OCI-LY3 (cell line): ENCODE measurements around the gene OMA1.
A peak's percentile ranks its signal among the peaks of the same experiment; 100 is the strongest.

Experiments
- H2AFZ ChIP-seq: fragments of 200-600, 300-600 bp; shearing (Covaris generic); 2 replicates; pipeline ENCODE4 v1.6.0; 2014; ENCODE audit warnings: antibody characterized with exemption, low read depth, low read length
- H3K27ac ChIP-seq: fragments of 200-600, 300-600 bp; sonication (generic); 2 replicates; pipeline ENCODE4 v1.5.1; 2014; ENCODE audit warnings: mild to moderate bottlenecking, low read length, moderate library complexity, mixed read lengths
- H3K27me3 ChIP-seq: fragments of 200-600, 300-600 bp; sonication (generic); 2 replicates; pipeline ENCODE4 v1.6.1; 2014; ENCODE audit warnings: low read depth, low read length, mixed read lengths
- H3K36me3 ChIP-seq: fragments of 200-600, 300-600 bp; sonication (generic); replicated peaks from 2 replicates; pipeline ENCODE3; 2014; ENCODE audit warnings: low read depth, low read length, mixed read lengths
- H3K4me1 ChIP-seq: fragments of 300-600, 200-600 bp; sonication (generic); 2 replicates; pipeline ENCODE4 v1.6.1; 2014; ENCODE audit warnings: low read length, mixed read lengths
- H3K4me2 ChIP-seq: fragments of 200-600, 300-600 bp; sonication (generic); 2 replicates; pipeline ENCODE4 v1.6.1; 2014; ENCODE audit warnings: low read length, mixed read lengths
- H3K4me3 ChIP-seq: fragments of 300-600, 200-600 bp; sonication (generic); 2 replicates; pipeline ENCODE4 v1.5.1; 2014; ENCODE audit warnings: antibody characterized with exemption, mild to moderate bottlenecking, low read length, moderate library complexity
- H3K79me2 ChIP-seq: fragments of 300-600, 200-600 bp; shearing (Covaris generic); 2 replicates; pipeline ENCODE4 v1.6.1; 2014; ENCODE audit warnings: mild to moderate bottlenecking, low read length, mixed read lengths
- H3K9ac ChIP-seq: fragments of 300-600, 200-600 bp; shearing (Covaris generic); 2 replicates; pipeline ENCODE4 v1.6.0; 2014; ENCODE audit warnings: mild to moderate bottlenecking, low read length, moderate library complexity
- H3K9me3 ChIP-seq: fragments of 200-600, 300-600 bp; shearing (Covaris generic); 2 replicates; pipeline ENCODE4 v1.6.1; 2014; ENCODE audit warnings: low read length, mixed read lengths; ENCODE audit not compliant: insufficient read depth
- H4K20me1 ChIP-seq: fragments of 200-600, 300-600 bp; sonication (generic); 2 replicates; pipeline ENCODE4 v1.6.1; 2016; ENCODE audit warnings: low read length, mixed read lengths; ENCODE audit not compliant: insufficient read depth
- EZH2phosphoT487 ChIP-seq: fragments of 200-600 bp; shearing (Covaris generic); IDR thresholded peaks from 2 replicates; pipeline ENCODE4 v1.6.1; 2018; ENCODE audit warnings: antibody characterized with exemption, mixed run types, low read depth
- TF ChIP-seq, protein P1 (sequence below): fragments of 200-600, 300-600 bp; sonication (generic); IDR thresholded peaks from 2 replicates; pipeline ENCODE4 v1.5.1; 2014; ENCODE audit warnings: antibody characterized with exemption, low read length, low read depth

OMA1 gene

DNA sequence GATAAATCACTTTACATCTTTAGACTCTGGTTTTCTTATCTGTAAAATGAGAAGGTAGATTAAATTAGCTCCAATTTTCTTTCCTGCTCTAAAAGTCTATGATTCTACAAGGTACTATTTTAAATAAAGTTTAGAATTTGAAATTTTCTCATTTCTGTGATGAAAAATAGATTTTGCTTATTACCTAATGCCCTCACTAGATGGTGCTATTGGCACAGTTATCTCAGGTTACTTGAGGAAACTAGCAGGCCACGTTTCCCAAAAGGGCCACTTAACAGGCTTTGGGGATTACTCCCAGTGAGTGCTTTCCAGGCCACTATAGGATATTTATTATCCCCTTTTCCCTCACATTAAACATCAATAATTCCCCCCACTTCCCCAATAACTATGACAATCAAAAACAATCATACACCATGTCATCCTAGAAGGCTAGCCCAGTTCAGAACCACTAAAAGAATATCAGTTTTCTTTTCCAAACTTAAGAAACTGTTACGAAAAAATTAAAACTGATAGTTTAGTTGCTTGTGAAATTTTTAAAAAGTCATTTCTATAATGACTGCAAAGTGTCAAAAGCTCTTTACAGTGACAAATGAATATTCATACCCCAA, 30.6 kb downstream of the OMA1 start:
- no peak overlapping the region for H3K9ac ChIP-seq

DNA sequence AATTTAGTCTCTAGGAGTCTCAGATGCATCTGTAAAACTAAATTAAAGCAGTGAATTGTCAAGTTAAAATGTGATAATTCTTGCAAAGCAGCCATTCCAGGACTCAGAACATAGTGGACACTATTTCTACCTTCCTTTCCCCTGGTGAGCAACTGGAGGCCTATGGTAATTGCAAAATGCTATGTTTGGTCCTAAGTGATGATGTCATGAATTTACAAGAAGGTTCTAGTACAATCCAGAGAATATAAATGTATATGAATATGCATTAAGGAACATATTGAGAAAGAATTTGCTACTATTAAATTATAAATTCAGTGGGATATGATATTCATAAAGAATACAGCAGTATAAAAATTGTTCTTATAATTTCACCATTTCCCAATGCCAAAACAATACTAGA, 32.6 kb downstream of the OMA1 start:
- Histone ChIP-seq H3K4me2 (no peak overlapping the region), H3K36me3 (peaks cover 4% of the 10 kb centered on the region), H4K20me1 (no peaks in the 10 kb centered on the region), H3K4me3 (no peak overlapping the region), H3K9me3 (no peaks in the 10 kb centered on the region), H2AFZ (no peak overlapping the region), H3K27me3 (no peaks in the 10 kb centered on the region), H3K79me2 (no peaks in the 10 kb centered on the region), H3K27ac (no peak overlapping the region), H3K4me1 (no peaks in the 10 kb centered on the region), H3K9ac (no peak overlapping the region)
- TF ChIP-seq, protein P1, sequence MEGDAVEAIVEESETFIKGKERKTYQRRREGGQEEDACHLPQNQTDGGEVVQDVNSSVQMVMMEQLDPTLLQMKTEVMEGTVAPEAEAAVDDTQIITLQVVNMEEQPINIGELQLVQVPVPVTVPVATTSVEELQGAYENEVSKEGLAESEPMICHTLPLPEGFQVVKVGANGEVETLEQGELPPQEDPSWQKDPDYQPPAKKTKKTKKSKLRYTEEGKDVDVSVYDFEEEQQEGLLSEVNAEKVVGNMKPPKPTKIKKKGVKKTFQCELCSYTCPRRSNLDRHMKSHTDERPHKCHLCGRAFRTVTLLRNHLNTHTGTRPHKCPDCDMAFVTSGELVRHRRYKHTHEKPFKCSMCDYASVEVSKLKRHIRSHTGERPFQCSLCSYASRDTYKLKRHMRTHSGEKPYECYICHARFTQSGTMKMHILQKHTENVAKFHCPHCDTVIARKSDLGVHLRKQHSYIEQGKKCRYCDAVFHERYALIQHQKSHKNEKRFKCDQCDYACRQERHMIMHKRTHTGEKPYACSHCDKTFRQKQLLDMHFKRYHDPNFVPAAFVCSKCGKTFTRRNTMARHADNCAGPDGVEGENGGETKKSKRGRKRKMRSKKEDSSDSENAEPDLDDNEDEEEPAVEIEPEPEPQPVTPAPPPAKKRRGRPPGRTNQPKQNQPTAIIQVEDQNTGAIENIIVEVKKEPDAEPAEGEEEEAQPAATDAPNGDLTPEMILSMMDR, result no peak
- TF ChIP-seq EZH2phosphoT487, result no peak

More for the DNA sequence above, 30.6 kb downstream of the OMA1 start:
- no peak for TF ChIP-seq EZH2phosphoT487
- TF ChIP-seq, protein P1, result peak; percentile 56
- Histone ChIP-seq H4K20me1 (no peaks in the 10 kb centered on the region), H3K79me2 (no peaks in the 10 kb centered on the region), H2AFZ (no peak overlapping the region), H3K27me3 (no peaks in the 10 kb centered on the region), H3K9me3 (no peaks in the 10 kb centered on the region), H3K4me3 (no peak overlapping the region), H3K4me2 (no peak overlapping the region), H3K36me3 (peaks cover 4% of the 10 kb centered on the region), H3K4me1 (no peaks in the 10 kb centered on the region), H3K27ac (no peak overlapping the region)

DNA sequence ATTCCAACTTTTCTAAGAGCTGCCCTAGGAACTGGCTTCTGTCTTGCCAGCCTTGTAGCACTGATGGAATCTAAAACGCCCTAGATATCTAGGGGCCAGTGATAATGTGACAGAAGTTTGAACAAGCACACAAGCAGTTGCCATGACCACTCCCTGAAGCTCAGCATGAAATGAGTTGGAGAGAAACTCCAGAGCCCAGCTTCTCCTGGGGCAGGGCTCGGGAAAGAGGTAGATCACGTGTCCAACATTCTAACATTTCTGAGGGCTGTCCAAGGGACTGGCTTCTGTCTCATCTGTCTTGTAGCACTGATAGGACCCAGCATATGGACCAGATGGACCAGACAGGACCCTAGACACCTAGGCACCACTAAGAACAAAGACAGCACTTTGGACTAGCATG, 37.9 kb downstream of the OMA1 start:
- Histone ChIP-seq H2AFZ (no peak overlapping the region), H3K9ac (no peak overlapping the region), H3K27me3 (no peaks in the 10 kb centered on the region), H3K36me3 (peaks cover 4% of the 10 kb centered on the region), H4K20me1 (no peaks in the 10 kb centered on the region), H3K79me2 (no peaks in the 10 kb centered on the region), H3K4me2 (no peak overlapping the region), H3K4me1 (no peaks in the 10 kb centered on the region), H3K4me3 (no peak overlapping the region), H3K27ac (no peak overlapping the region), H3K9me3 (no peaks in the 10 kb centered on the region)
- no peak for TF ChIP-seq EZH2phosphoT487
- TF ChIP-seq, protein P1, result no peak

DNA sequence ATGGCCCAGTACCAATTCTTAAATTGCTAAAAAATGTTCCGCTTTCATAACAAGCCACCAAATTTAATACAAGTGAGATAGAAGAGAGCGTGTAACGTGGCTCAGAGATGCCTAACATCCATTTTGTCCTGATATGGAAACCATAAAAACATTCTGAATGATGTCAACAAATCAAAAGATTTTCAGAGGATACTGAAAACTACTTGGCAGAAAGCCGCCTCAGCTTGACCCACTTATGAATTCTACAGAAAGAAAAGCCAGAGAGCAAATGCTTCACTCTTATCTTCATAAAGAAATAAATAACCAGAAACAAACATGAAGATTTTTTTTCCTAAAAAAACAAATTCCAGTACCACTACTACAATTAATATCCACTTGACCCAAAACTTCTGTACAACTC, 41.2 kb downstream of the OMA1 start:
- Histone ChIP-seq H3K4me2 (no peak overlapping the region), H3K4me1 (peaks cover 4% of the 10 kb centered on the region; the same call in 1 of the 2 replicates), H3K36me3 (no peaks in the 10 kb centered on the region), H3K27me3 (no peaks in the 10 kb centered on the region), H3K9me3 (no peaks in the 10 kb centered on the region), H3K27ac (no peak overlapping the region), H3K79me2 (no peaks in the 10 kb centered on the region), H2AFZ (no peak overlapping the region), H3K9ac (no peak overlapping the region), H4K20me1 (no peaks in the 10 kb centered on the region), H3K4me3 (no peak overlapping the region)
- TF ChIP-seq, protein P1, result no peak
- TF ChIP-seq EZH2phosphoT487, result no peak
